ENCODE data around the gene NFX1.

DNA sequence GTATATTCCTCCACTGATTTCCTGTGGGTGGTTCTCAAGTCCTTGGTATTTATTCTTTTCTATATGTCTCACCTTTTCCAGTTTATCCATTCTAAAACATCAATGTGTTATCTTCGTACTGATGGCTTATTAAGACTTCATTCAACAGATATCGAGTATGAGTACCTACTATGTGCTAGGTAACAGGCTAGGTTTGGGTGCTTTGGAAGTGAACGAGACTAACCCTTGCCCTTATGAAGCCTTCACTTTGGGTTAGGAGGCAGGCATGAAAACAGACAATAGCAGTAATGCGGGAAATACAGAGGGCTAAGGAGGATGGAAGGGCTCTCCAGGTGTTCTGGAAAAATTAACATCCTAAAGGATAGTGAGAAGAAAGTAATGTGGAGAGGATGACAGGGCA is 58.7 kb downstream of the NFX1 start:
- TF ChIP-seq, protein P1, sequence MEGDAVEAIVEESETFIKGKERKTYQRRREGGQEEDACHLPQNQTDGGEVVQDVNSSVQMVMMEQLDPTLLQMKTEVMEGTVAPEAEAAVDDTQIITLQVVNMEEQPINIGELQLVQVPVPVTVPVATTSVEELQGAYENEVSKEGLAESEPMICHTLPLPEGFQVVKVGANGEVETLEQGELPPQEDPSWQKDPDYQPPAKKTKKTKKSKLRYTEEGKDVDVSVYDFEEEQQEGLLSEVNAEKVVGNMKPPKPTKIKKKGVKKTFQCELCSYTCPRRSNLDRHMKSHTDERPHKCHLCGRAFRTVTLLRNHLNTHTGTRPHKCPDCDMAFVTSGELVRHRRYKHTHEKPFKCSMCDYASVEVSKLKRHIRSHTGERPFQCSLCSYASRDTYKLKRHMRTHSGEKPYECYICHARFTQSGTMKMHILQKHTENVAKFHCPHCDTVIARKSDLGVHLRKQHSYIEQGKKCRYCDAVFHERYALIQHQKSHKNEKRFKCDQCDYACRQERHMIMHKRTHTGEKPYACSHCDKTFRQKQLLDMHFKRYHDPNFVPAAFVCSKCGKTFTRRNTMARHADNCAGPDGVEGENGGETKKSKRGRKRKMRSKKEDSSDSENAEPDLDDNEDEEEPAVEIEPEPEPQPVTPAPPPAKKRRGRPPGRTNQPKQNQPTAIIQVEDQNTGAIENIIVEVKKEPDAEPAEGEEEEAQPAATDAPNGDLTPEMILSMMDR (conservative IDR thresholded peaks at IDR 0.05; ENCODE audit: low read length), result no peak
- TF ChIP-seq EZH2phosphoT487 (IDR thresholded peaks at IDR 0.05; ENCODE audit: borderline replicate concordance), result no peak
